Measurements from ENCODE around the gene TRMT6. TPM values are rescaled to one million over a fixed set of nuclear protein-coding genes. Genes with fewer than 3 reads are reported as not detected.

The TRMT6 gene, protein sequence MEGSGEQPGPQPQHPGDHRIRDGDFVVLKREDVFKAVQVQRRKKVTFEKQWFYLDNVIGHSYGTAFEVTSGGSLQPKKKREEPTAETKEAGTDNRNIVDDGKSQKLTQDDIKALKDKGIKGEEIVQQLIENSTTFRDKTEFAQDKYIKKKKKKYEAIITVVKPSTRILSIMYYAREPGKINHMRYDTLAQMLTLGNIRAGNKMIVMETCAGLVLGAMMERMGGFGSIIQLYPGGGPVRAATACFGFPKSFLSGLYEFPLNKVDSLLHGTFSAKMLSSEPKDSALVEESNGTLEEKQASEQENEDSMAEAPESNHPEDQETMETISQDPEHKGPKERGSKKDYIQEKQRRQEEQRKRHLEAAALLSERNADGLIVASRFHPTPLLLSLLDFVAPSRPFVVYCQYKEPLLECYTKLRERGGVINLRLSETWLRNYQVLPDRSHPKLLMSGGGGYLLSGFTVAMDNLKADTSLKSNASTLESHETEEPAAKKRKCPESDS
- 9.1 TPM for total RNA-seq

DNA sequence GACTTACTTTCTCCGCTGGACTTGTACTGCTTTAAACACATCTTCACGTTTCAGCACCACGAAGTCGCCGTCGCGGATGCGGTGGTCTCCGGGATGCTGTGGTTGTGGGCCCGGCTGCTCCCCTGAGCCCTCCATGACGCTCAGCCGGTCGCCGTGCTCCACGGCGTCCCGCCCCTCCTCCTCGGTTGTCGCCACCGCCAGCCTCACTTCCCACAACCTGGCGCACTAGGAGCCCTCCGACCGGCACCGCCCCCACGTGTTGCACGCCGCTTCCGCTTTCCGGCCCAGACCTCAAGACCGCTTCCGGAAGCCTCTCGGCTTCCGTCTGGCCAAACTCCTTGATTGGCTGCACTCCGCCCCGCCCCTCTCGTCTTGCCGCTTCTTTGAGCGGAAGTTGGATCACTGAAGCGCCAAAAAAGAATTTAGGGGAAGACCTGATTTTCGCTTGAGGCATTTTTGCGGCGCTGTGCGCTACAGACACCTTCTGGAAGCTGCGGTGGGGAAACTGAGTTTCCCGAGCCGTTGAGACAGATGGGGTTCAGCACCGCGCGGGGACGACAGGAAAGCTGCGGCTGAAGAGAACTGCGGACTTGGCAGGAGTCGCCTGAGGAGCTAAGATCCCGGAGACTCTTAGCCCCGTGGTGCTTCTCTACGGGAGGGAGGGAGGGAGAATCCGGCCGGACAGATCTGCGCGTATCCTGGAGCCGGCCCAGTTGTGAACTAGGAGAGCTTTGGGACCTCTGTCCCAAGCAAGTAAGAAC lies at the start of gene TRMT6, which contains the start of gene MCM8:
TSS of gene TRMT6 (minus strand) at position 263 of the 761 bp plus-strand sequence. CDS start at position 135, 128 bp downstream.
TSS of gene MCM8 (plus strand) at position 382 of the 761 bp plus-strand sequence. CDS start 1,364 bp downstream, outside the sequence.

Other genes starting within 250 kb of the TRMT6 start
- 10.4 TPM for gene SHLD1, start 200.1 kb downstream of the TRMT6 start, total RNA-seq
- 30.6 TPM for gene CHGB, start 39.0 kb downstream of the TRMT6 start, total RNA-seq
- gene MCM8, start 119 bp upstream of the TRMT6 start, total RNA-seq = 14.3 TPM
- gene CRLS1, start 55.6 kb upstream of the TRMT6 start, total RNA-seq = 31.7 TPM
- not detected for gene LRRN4, start 103.5 kb upstream of the TRMT6 start, total RNA-seq
- 1.0 TPM for gene FERMT1, start 172.5 kb upstream of the TRMT6 start, total RNA-seq